Measurements from ENCODE around the gene FCER1A. TPM values are rescaled to one million over a fixed set of nuclear protein-coding genes. Genes with fewer than 3 reads are reported as not detected.

The FCER1A gene
- total RNA-seq, 1 experiment from 2014 or later: not detected

GRCh38 chr1:159334797-159335196 lies 32.7 kb downstream of the FCER1A start:
- DNase-seq: no peak
- CTCF ChIA-PET: no interaction called here
- no peaks in the 10 kb centered on the region for H3K4me1 Mint-ChIP-seq (ENCODE audit: low read depth, unreplicated experiment)
- no peak overlapping the region for H3K27ac Mint-ChIP-seq (ENCODE audit: unreplicated experiment)
- TF ChIP-seq, protein P1, sequence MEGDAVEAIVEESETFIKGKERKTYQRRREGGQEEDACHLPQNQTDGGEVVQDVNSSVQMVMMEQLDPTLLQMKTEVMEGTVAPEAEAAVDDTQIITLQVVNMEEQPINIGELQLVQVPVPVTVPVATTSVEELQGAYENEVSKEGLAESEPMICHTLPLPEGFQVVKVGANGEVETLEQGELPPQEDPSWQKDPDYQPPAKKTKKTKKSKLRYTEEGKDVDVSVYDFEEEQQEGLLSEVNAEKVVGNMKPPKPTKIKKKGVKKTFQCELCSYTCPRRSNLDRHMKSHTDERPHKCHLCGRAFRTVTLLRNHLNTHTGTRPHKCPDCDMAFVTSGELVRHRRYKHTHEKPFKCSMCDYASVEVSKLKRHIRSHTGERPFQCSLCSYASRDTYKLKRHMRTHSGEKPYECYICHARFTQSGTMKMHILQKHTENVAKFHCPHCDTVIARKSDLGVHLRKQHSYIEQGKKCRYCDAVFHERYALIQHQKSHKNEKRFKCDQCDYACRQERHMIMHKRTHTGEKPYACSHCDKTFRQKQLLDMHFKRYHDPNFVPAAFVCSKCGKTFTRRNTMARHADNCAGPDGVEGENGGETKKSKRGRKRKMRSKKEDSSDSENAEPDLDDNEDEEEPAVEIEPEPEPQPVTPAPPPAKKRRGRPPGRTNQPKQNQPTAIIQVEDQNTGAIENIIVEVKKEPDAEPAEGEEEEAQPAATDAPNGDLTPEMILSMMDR (IDR thresholded peaks at IDR 0.05; ENCODE audit: unreplicated experiment): no peak
- H3K27me3 Mint-ChIP-seq (ENCODE audit: unreplicated experiment): no peaks in the 10 kb centered on the region
- no peak overlapping the region for H3K4me3 Mint-ChIP-seq (ENCODE audit: low read depth, unreplicated experiment)
- no TSS peak for BruUV-seq (replicated peaks)
- no peaks in the 10 kb centered on the region for H3K36me3 Mint-ChIP-seq (ENCODE audit: insufficient read depth, unreplicated experiment)
- H3K9me3 Mint-ChIP-seq (ENCODE audit: low read depth, unreplicated experiment): peaks cover 9% of the 10 kb centered on the region
- intact Hi-C loops (cut with micrococcal nuclease; ENCODE audit: unreplicated experiment): no loop called here

DNA sequence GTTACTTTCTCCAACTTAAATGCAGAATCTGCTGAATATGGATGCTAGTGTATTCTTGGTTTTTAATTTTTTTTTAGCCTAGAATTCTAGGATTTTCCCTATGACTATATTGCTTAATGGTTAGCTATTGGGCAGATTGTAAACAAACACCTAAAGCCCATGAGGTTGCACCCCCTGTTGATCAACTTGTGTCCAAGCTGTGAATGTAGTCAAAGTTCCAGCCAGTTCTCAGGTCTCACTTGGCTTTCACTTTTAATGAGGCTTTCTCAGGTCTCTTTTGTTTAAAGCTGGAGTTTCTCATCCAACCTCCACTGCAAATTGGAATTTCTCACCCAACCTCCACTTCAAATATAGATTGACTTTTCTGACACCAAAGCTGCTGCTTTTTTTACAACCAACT lies 35.9 kb downstream of the FCER1A start:
- no TSS peak for BruUV-seq (replicated peaks)
- CTCF ChIA-PET: no interaction called here
- H3K9me3 Mint-ChIP-seq (ENCODE audit: low read depth, unreplicated experiment): peaks cover 9% of the 10 kb centered on the region
- intact Hi-C loops (cut with micrococcal nuclease; ENCODE audit: unreplicated experiment): no loop called here
- no peak overlapping the region for H3K27ac Mint-ChIP-seq (ENCODE audit: unreplicated experiment)
- no peaks in the 10 kb centered on the region for H3K27me3 Mint-ChIP-seq (ENCODE audit: unreplicated experiment)
- DNase-seq: no peak
- no peaks in the 10 kb centered on the region for H3K36me3 Mint-ChIP-seq (ENCODE audit: insufficient read depth, unreplicated experiment)
- no peaks in the 10 kb centered on the region for H3K4me1 Mint-ChIP-seq (ENCODE audit: low read depth, unreplicated experiment)
- TF ChIP-seq, protein P1 (IDR thresholded peaks at IDR 0.05; ENCODE audit: unreplicated experiment): no peak
- no peak overlapping the region for H3K4me3 Mint-ChIP-seq (ENCODE audit: low read depth, unreplicated experiment)

DNA sequence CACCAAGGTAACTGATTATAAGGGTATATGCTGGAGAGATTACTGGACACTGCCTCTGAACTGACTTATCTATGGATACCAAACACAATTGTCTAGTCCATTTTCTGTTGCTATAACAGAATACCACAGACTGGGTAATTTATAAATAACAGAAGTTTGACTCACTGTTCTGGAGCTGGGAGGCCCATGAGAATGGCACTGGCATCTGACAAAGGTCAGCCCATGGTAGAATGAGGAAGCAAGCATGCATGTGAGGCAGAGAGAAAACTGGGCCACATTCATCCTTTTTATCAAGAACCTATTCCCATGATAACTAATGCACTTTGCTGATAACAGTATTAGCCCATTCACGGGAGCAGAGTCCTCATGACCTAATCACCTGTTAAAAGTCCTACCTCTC lies 37.4 kb downstream of the FCER1A start:
- no TSS peak for BruUV-seq (replicated peaks)
- TF ChIP-seq, protein P1 (IDR thresholded peaks at IDR 0.05; ENCODE audit: unreplicated experiment): no peak
- Mint-ChIP-seq H3K36me3 (ENCODE audit: insufficient read depth, unreplicated experiment) (no peaks in the 10 kb centered on the region), H3K9me3 (ENCODE audit: low read depth, unreplicated experiment) (peaks cover 8% of the 10 kb centered on the region), H3K4me1 (ENCODE audit: low read depth, unreplicated experiment) (no peaks in the 10 kb centered on the region), H3K4me3 (ENCODE audit: low read depth, unreplicated experiment) (no peak overlapping the region), H3K27me3 (ENCODE audit: unreplicated experiment) (no peaks in the 10 kb centered on the region), H3K27ac (ENCODE audit: unreplicated experiment) (no peak overlapping the region)
- CTCF ChIA-PET: no interaction called here
- no peak for DNase-seq
- intact Hi-C loops (cut with micrococcal nuclease; ENCODE audit: unreplicated experiment): no loop called here

DNA sequence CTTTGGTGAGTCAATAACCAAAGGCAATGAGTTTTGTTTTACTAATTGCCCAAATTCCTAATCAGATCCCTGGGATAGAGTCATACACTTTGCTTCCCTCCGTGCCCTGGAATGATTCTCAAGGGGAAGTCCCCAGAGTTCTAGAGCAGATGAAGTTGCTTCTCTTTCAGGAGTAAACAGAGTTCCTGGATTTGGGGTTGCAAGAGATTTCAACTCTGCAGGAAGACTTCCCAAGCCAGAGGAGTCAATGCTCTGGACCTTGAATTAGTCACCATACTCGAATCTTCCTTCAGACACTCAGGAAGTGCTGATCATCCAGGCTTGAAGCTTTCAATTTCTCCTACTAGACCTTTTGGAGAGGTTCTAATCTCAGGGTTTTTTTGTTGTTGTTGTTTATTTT lies 39.6 kb downstream of the FCER1A start:
- Mint-ChIP-seq H3K4me3 (ENCODE audit: low read depth, unreplicated experiment) (no peak overlapping the region), H3K27me3 (ENCODE audit: unreplicated experiment) (no peaks in the 10 kb centered on the region)
- CTCF ChIA-PET: no interaction called here

More for the DNA sequence above, 39.6 kb downstream of the FCER1A start:
- peaks cover 6% of the 10 kb centered on the region for H3K9me3 Mint-ChIP-seq (ENCODE audit: low read depth, unreplicated experiment)
- H3K4me1 Mint-ChIP-seq (ENCODE audit: low read depth, unreplicated experiment): no peaks in the 10 kb centered on the region
- intact Hi-C loops (cut with micrococcal nuclease; ENCODE audit: unreplicated experiment): no loop called here
- no peaks in the 10 kb centered on the region for H3K36me3 Mint-ChIP-seq (ENCODE audit: insufficient read depth, unreplicated experiment)
- no peak for DNase-seq
- no TSS peak for BruUV-seq (replicated peaks)
- TF ChIP-seq, protein P1 (IDR thresholded peaks at IDR 0.05; ENCODE audit: unreplicated experiment): no peak
- H3K27ac Mint-ChIP-seq (ENCODE audit: unreplicated experiment): no peak overlapping the region

All from Calu3 (cell line).